ENCODE measurements around the gene PLIN5. TPM values are rescaled to one million over a fixed set of nuclear protein-coding genes. Genes with fewer than 3 reads are reported as not detected.

The PLIN5 gene
- total RNA-seq, 1 donor from 2014 or later, result 2.1 TPM

DNA sequence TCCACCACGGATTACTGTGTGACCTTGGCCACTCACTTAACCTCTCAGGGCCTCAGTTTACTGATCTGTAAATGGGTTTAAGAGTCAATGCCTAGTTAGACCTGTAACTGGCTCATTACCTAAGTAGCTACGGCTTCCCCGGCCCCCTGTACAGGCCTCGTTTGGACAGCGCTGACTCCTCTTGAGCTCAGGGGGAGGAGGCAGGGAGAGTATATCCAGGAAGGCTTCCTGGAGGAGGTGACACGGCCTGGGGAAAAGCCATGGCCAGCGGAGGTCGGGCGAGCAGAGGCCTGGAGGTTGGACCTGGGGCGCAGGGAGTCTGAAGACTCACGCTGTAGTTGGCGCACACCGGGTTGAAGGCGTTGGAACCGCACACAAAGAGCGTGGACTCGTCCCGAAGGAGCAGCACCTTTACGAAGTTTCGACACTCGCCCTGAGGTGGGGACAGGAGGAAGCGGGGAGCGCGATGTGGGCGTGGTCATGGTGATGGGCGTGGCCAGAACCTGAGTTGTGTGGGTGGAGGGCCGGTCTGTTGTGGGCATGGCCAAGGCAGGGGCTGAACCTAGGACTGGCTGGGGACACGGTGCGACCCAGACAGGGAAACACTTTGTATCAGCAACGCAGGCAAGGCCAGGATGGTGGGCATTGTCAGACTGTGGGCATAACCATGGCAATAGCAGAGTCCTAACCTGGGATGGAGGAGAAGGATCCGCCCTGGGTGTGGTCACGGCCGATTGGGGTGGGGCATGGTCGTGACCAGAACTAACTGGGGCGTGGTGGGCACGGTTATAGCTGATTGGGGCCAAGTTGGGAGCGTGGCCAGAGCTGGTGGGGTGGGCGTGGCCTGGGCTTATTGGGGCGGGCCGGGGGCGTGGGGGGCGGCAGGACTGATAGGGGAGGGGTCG, 20.9 kb upstream of the PLIN5 start:
- Histone ChIP-seq H3K36me3 (ENCODE audit: control insufficient read depth in 3 of 3, insufficient read depth in 3 of 3, low read length in 3 of 3) (peaks cover 0 to 7% (median 0%) of the 10 kb centered on the region in 3 donors), H3K4me3 (ENCODE audit: low read length in 3 of 3) (no peak overlapping the region), H3K4me1 (ENCODE audit: control insufficient read depth in 3 of 3, insufficient read depth in 3 of 3, low read length in 3 of 3) (peaks cover 0 to 8% (median 0%) of the 10 kb centered on the region in 3 donors), H3K9me3 (ENCODE audit: control insufficient read depth in 3 of 3, low read length in 3 of 3) (no peaks in the 10 kb centered on the region), H3K27me3 (ENCODE audit: control insufficient read depth in 3 of 3, insufficient read depth in 3 of 3, low read length in 3 of 3) (no peaks in the 10 kb centered on the region), H3K9ac (ENCODE audit: low read depth in 1 of 3, low read length in 3 of 3) (no peak overlapping the region), H3K27ac (ENCODE audit: low read depth, low read length) (no peak overlapping the region)

DNA sequence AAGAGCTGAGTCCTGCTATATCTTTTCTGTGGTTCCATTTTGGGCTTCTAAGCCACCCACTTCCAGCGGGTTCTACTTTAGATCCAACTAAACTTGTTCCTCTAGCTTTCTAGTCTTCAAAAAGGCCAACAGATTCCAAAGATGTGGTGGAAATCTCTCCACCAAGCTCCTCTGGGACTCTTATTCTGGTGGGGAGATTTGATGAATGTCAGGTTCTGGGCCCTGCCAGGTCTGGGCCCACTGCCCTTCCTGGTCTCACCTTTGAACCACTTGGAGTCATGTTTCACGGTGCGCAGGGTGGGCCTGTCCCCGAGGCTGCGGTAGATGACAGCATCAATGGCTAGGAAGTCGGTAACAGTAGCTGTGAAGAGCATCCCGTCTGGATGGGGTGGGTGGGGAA, 19.7 kb upstream of the PLIN5 start:
- no peaks in the 10 kb centered on the region for H3K9me3 ChIP-seq (ENCODE audit: control insufficient read depth in 3 of 3, low read length in 3 of 3)
- H3K9ac ChIP-seq (ENCODE audit: low read depth in 1 of 3, low read length in 3 of 3), result no peak overlapping the region
- no peak overlapping the region for H3K27ac ChIP-seq (ENCODE audit: low read depth, low read length)
- peaks cover 0 to 7% (median 0%) of the 10 kb centered on the region in 3 donors for H3K36me3 ChIP-seq (ENCODE audit: control insufficient read depth in 3 of 3, insufficient read depth in 3 of 3, low read length in 3 of 3)
- H3K27me3 ChIP-seq (ENCODE audit: control insufficient read depth in 3 of 3, insufficient read depth in 3 of 3, low read length in 3 of 3), result no peaks in the 10 kb centered on the region
- peaks cover 0 to 8% (median 0%) of the 10 kb centered on the region in 3 donors for H3K4me1 ChIP-seq (ENCODE audit: control insufficient read depth in 3 of 3, insufficient read depth in 3 of 3, low read length in 3 of 3)
- no peak overlapping the region for H3K4me3 ChIP-seq (ENCODE audit: low read length in 3 of 3)

DNA sequence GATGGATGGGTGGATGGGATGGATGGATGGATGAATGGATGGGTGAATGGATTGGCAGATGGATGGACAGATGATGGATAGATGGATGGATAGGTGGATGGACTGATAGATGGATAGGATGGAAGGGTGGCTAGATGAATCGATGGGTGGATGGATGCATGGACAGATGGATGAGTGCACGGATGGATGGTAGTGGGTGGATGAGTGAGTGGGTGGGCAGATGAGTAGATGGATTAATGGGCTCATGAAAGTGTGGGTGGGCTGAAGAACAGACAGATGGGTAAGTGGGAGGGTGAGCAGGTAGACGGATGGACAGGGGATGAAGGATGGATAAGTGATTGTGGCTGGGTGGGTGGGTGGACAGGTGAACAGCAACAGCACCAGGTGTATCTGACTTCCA, 18.8 kb upstream of the PLIN5 start:
- Histone ChIP-seq H3K36me3 (ENCODE audit: control insufficient read depth in 3 of 3, insufficient read depth in 3 of 3, low read length in 3 of 3) (peaks cover 0 to 7% (median 0%) of the 10 kb centered on the region in 3 donors), H3K4me3 (ENCODE audit: low read length in 3 of 3) (no peak overlapping the region), H3K27me3 (ENCODE audit: control insufficient read depth in 3 of 3, insufficient read depth in 3 of 3, low read length in 3 of 3) (no peaks in the 10 kb centered on the region), H3K9ac (ENCODE audit: low read depth in 1 of 3, low read length in 3 of 3) (no peak overlapping the region), H3K27ac (ENCODE audit: low read depth, low read length) (no peak overlapping the region), H3K9me3 (ENCODE audit: control insufficient read depth in 3 of 3, low read length in 3 of 3) (no peaks in the 10 kb centered on the region), H3K4me1 (ENCODE audit: control insufficient read depth in 3 of 3, insufficient read depth in 3 of 3, low read length in 3 of 3) (peaks cover 0 to 8% (median 0%) of the 10 kb centered on the region in 3 donors)

DNA sequence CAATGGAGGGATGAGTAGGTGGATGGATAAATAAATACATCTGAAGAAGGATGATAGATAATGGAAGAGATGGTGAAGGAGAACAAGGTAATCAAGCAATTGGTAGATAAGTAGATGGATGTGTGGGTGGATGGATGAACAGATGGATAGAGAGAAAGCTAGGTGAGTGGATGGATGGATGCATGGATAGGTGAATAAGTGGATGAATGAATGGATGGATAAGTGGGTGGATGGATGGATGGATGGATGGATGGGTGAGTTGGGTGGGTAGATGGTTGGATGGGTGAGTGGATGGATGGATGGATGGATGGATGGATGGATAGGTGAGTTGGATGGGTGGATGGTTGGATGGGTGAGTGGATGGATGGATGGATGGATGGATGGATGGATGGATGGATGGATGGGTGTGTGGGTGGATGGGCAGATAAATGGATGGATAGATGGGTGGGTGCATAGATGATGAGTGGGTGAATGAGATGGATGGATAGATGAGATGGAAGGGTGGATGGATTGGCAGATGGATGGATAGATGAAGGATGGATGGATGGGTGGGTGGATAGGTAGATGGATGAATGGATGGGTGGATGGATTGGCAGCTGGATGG, 18.2 kb upstream of the PLIN5 start:
- no peaks in the 10 kb centered on the region for H3K27me3 ChIP-seq (ENCODE audit: control insufficient read depth in 3 of 3, insufficient read depth in 3 of 3, low read length in 3 of 3)

DNA sequence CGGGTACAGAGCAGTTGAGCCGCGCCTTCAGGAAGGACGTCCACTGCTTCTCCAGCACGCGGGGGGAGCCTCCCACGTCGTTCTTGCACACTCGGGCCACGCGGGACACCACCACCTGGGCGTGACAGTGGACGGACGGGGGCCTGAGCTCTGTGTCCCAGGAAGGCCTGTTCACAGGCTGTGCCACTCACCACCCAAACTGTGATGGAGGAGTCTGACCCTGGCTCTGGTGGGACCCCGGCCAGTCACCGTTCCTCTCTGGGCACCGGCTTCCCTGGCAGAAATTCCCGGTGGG, 17.4 kb upstream of the PLIN5 start:
- Histone ChIP-seq H3K27me3 (ENCODE audit: control insufficient read depth in 3 of 3, insufficient read depth in 3 of 3, low read length in 3 of 3) (no peaks in the 10 kb centered on the region), H3K9ac (ENCODE audit: low read depth in 1 of 3, low read length in 3 of 3) (no peak overlapping the region), H3K36me3 (ENCODE audit: control insufficient read depth in 3 of 3, insufficient read depth in 3 of 3, low read length in 3 of 3) (peaks cover 0 to 7% (median 0%) of the 10 kb centered on the region in 3 donors), H3K27ac (ENCODE audit: low read depth, low read length) (no peak overlapping the region), H3K4me3 (ENCODE audit: low read length in 3 of 3) (no peak overlapping the region), H3K4me1 (ENCODE audit: control insufficient read depth in 3 of 3, insufficient read depth in 3 of 3, low read length in 3 of 3) (peaks cover 0 to 3% (median 0%) of the 10 kb centered on the region in 3 donors), H3K9me3 (ENCODE audit: control insufficient read depth in 3 of 3, low read length in 3 of 3) (no peaks in the 10 kb centered on the region)

More for the DNA sequence above, 18.2 kb upstream of the PLIN5 start:
- H3K4me3 ChIP-seq (ENCODE audit: low read length in 3 of 3), result no peak overlapping the region
- no peak overlapping the region for H3K27ac ChIP-seq (ENCODE audit: low read depth, low read length)
- H3K4me1 ChIP-seq (ENCODE audit: control insufficient read depth in 3 of 3, insufficient read depth in 3 of 3, low read length in 3 of 3), result peaks cover 0 to 8% (median 0%) of the 10 kb centered on the region in 3 donors
- H3K9ac ChIP-seq (ENCODE audit: low read depth in 1 of 3, low read length in 3 of 3), result no peak overlapping the region
- H3K36me3 ChIP-seq (ENCODE audit: control insufficient read depth in 3 of 3, insufficient read depth in 3 of 3, low read length in 3 of 3), result peaks cover 0 to 7% (median 0%) of the 10 kb centered on the region in 3 donors
- H3K9me3 ChIP-seq (ENCODE audit: control insufficient read depth in 3 of 3, low read length in 3 of 3), result no peaks in the 10 kb centered on the region

DNA sequence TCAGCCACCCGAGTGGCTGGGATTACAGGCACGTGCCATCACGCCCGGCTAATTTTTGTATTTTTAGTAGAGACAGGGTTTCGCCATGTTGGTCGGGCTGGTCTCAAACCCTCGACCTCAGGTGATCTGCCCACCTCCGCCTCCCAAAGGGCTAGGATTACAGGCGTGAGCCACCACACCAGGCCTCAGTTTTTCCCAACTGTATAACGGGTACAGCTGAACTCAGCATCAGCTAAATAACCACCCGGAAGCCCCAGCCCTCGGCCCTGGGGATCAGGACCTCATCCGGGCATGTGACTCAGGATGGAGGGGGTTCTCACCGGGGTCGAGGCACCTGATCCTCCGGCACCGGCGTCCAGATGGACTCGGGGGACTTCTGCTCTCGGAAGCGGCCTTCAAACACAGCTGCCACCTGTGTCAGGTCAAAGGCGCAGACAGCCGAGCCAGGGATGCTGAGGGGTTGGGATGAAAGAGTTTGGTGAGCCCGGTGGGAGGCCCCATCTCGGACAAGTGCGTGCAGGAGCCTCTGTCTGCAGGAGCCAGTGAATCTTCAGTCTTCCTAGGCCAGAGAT, 15.5 kb upstream of the PLIN5 start:
- H3K27ac ChIP-seq (ENCODE audit: low read depth, low read length), result no peak overlapping the region
- no peaks in the 10 kb centered on the region for H3K9me3 ChIP-seq (ENCODE audit: control insufficient read depth in 3 of 3, low read length in 3 of 3)
- H3K4me1 ChIP-seq (ENCODE audit: control insufficient read depth in 3 of 3, insufficient read depth in 3 of 3, low read length in 3 of 3), result no peaks in the 10 kb centered on the region
- no peaks in the 10 kb centered on the region for H3K27me3 ChIP-seq (ENCODE audit: control insufficient read depth in 3 of 3, insufficient read depth in 3 of 3, low read length in 3 of 3)
- H3K4me3 ChIP-seq (ENCODE audit: low read length in 3 of 3), result no peak overlapping the region
- H3K36me3 ChIP-seq (ENCODE audit: control insufficient read depth in 3 of 3, insufficient read depth in 3 of 3, low read length in 3 of 3), result peaks cover 0 to 5% (median 0%) of the 10 kb centered on the region in 3 donors
- H3K9ac ChIP-seq (ENCODE audit: low read depth in 1 of 3, low read length in 3 of 3), result no peak overlapping the region

DNA sequence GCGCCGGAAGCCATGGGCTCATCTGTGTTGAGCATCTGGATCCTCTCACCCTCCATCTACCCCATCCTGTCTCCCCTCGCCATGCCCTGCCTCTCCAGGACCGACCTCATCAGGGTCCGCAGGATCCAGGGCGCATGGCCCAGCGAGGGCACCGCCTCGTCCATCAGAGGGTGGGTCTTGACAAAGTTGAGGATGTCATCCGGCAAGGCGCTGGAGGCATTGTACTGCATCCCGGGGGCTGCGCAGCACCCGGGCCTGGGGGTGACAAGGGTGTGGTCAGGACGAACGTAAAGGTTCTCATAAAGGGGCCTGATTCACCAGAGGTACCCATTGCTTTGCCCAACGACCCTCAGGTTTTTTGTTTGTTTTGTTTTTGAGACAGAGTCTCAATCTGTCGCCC, 15.0 kb upstream of the PLIN5 start:
- Histone ChIP-seq H3K4me3 (ENCODE audit: low read length in 3 of 3) (no peak overlapping the region), H3K4me1 (ENCODE audit: control insufficient read depth in 3 of 3, insufficient read depth in 3 of 3, low read length in 3 of 3) (no peaks in the 10 kb centered on the region), H3K27me3 (ENCODE audit: control insufficient read depth in 3 of 3, insufficient read depth in 3 of 3, low read length in 3 of 3) (no peaks in the 10 kb centered on the region), H3K36me3 (ENCODE audit: control insufficient read depth in 3 of 3, insufficient read depth in 3 of 3, low read length in 3 of 3) (peaks cover 0 to 3% (median 0%) of the 10 kb centered on the region in 3 donors), H3K27ac (ENCODE audit: low read depth, low read length) (no peak overlapping the region), H3K9me3 (ENCODE audit: control insufficient read depth in 3 of 3, low read length in 3 of 3) (no peaks in the 10 kb centered on the region), H3K9ac (ENCODE audit: low read depth in 1 of 3, low read length in 3 of 3) (no peak overlapping the region)

DNA sequence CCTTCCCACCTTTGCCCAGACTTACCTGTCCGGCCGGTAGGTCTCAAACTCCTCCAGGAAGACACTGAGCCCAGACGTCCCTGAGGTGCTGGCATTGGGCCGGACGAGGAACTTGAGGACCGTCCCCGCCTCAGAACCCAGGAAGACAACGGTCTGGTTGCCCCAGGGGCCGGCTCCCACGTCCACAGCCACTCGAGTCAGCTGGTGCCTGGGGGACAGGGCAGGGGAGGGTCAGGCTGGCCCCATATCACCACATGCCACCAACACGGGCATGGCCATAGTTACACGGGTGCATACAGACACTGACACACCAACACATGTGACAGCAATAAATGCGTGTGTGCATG, 13.2 kb upstream of the PLIN5 start:
- no peak overlapping the region for H3K9ac ChIP-seq (ENCODE audit: low read depth in 1 of 3, low read length in 3 of 3)
- no peak overlapping the region for H3K4me3 ChIP-seq (ENCODE audit: low read length in 3 of 3)
- no peaks in the 10 kb centered on the region for H3K9me3 ChIP-seq (ENCODE audit: control insufficient read depth in 3 of 3, low read length in 3 of 3)
- no peaks in the 10 kb centered on the region for H3K36me3 ChIP-seq (ENCODE audit: control insufficient read depth in 3 of 3, insufficient read depth in 3 of 3, low read length in 3 of 3)
- H3K4me1 ChIP-seq (ENCODE audit: control insufficient read depth in 3 of 3, insufficient read depth in 3 of 3, low read length in 3 of 3), result no peaks in the 10 kb centered on the region
- no peak overlapping the region for H3K27ac ChIP-seq (ENCODE audit: low read depth, low read length)
- H3K27me3 ChIP-seq (ENCODE audit: control insufficient read depth in 3 of 3, insufficient read depth in 3 of 3, low read length in 3 of 3), result no peaks in the 10 kb centered on the region

DNA sequence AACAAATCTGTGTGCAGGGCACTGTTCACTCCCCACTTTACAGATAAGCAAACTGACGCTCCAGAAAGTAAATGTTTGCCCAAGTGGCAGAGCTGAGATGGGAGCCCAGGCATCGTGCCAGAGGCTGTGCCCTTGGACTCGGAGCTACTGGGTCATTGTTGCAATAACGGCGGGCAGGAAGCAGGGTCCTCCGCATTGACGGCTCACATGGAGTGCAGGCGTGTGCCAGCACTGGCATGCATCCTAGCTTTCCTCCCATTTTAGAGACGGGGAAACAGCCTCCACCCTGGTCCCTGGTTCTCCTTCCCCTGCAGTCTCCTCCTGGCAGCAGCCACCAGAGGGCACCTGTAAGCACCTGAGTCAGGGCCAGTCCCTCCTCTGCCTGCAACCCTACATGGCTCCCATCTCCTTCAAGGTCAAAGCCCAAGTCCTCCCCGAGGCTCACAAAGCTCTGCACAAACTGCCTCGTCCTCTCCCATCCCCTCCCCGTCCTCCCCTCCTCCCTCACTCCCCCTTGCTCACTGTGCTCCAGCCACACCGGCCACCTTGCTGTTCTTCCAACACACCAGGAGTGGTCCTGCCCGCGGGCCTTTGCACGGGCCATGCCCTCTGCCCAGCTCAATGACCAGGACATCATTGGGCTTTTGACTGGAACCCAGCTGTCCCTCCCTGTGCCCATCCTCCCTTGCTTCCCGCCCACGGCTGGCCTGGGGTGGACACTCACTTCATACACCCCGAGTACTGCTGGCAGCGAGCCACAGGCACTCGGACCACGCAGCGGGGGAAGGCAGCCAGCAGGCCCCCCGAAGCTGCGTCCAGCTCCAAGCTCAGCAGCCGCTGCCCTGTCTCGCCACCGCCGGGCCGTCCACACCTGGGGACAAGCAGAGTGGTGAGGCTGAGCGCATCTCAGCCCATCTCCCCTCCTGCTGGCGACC, 12.5 kb upstream of the PLIN5 start:
- no peak overlapping the region for H3K27ac ChIP-seq (ENCODE audit: low read depth, low read length)
- H3K9me3 ChIP-seq (ENCODE audit: control insufficient read depth in 3 of 3, low read length in 3 of 3), result no peaks in the 10 kb centered on the region
- H3K36me3 ChIP-seq (ENCODE audit: control insufficient read depth in 3 of 3, insufficient read depth in 3 of 3, low read length in 3 of 3), result no peaks in the 10 kb centered on the region
- H3K4me3 ChIP-seq (ENCODE audit: low read length in 3 of 3), result no peak overlapping the region
- H3K4me1 ChIP-seq (ENCODE audit: control insufficient read depth in 3 of 3, insufficient read depth in 3 of 3, low read length in 3 of 3), result no peaks in the 10 kb centered on the region
- no peaks in the 10 kb centered on the region for H3K27me3 ChIP-seq (ENCODE audit: control insufficient read depth in 3 of 3, insufficient read depth in 3 of 3, low read length in 3 of 3)
- H3K9ac ChIP-seq (ENCODE audit: low read depth in 1 of 3, low read length in 3 of 3), result no peak overlapping the region

Measured in skeletal muscle tissue (tissue), 4 donors.